ENCODE measurements around the gene TRIO.

The TRIO gene

DNA sequence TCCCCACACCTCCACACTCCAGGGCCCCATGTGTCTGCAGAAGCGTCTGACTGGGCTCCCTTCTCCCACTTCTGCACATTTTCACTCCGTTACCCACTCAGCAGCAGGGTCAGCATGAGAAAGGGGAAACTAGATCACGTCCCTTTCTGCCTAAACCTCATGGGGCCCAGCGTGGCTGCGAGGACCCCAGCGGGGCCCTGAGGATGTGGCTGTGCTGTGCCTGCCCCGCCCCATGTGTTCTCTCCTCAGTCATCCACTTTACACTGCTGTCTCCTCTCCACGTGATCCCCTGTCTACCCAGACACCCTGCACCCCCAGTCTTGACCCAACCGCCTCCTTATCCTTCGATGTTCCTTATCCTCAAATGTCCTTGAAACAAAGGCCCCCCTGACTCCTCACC, 378.6 kb downstream of the TRIO start:
- no peak overlapping the region for H3K27ac ChIP-seq (ENCODE audit: low read depth, low read length)
- H3K9ac ChIP-seq (ENCODE audit: low read depth in 1 of 2, low read length in 2 of 2): no peak overlapping the region
- no peaks in the 10 kb centered on the region for H3K36me3 ChIP-seq (ENCODE audit: control insufficient read depth in 1 of 2, insufficient read depth in 2 of 2, low read length in 2 of 2)

DNA sequence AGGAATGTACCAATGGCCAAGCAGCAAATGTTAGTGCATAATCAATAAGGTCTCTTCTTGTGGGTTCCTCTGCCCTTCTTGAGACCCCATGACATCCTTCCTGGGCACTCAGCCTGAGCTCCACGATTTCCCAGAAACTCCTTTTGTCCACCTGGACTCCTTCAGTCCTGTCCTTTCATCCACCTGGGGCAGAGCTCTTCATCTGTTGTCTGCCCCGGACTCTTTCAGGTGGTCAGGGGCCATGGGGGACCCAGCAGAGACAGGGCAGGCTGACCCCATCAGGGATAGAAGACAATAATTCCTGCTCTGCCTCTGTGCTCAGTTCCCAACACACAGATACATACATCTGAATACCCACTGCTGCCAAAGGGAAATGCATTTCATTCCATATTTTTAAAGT, 379.6 kb downstream of the TRIO start:
- H3K27ac ChIP-seq (ENCODE audit: low read depth, low read length): no peak overlapping the region
- no peaks in the 10 kb centered on the region for H3K4me1 ChIP-seq (ENCODE audit: control insufficient read depth in 1 of 2, insufficient read depth in 2 of 2, low read length in 2 of 2)
- no peak overlapping the region for H3K4me3 ChIP-seq (ENCODE audit: low read depth in 1 of 2, low read length in 2 of 2)
- H3K9ac ChIP-seq (ENCODE audit: low read depth in 1 of 2, low read length in 2 of 2): no peak overlapping the region
- no peaks in the 10 kb centered on the region for H3K9me3 ChIP-seq (ENCODE audit: control insufficient read depth in 1 of 2, low read length in 2 of 2)
- H3K36me3 ChIP-seq (ENCODE audit: control insufficient read depth in 1 of 2, insufficient read depth in 2 of 2, low read length in 2 of 2): no peaks in the 10 kb centered on the region
- no peaks in the 10 kb centered on the region for H3K27me3 ChIP-seq (ENCODE audit: control insufficient read depth in 1 of 2, insufficient read depth in 2 of 2, low read length in 2 of 2)

More for the DNA sequence above, 378.6 kb downstream of the TRIO start:
- Histone ChIP-seq H3K27me3 (ENCODE audit: control insufficient read depth in 1 of 2, insufficient read depth in 2 of 2, low read length in 2 of 2) (no peaks in the 10 kb centered on the region), H3K4me1 (ENCODE audit: control insufficient read depth in 1 of 2, insufficient read depth in 2 of 2, low read length in 2 of 2) (no peaks in the 10 kb centered on the region), H3K4me3 (ENCODE audit: low read depth in 1 of 2, low read length in 2 of 2) (no peak overlapping the region), H3K9me3 (ENCODE audit: control insufficient read depth in 1 of 2, low read length in 2 of 2) (no peaks in the 10 kb centered on the region)

- Histone ChIP-seq H3K4me3 (ENCODE audit: low read depth in 1 of 2, low read length in 2 of 2) (no peak overlapping the region), H3K4me1 (ENCODE audit: control insufficient read depth in 1 of 2, insufficient read depth in 2 of 2, low read length in 2 of 2) (no peaks in the 10 kb centered on the region), H3K36me3 (ENCODE audit: control insufficient read depth in 1 of 2, insufficient read depth in 2 of 2, low read length in 2 of 2) (no peaks in the 10 kb centered on the region)
These were observed 380.3 kb downstream of the TRIO start for GRCh38 chr5:14523243-14524034.

GRCh38 chr5:14525397-14525796, 382.3 kb downstream of the TRIO start:
- H3K9ac ChIP-seq (ENCODE audit: low read depth in 1 of 2, low read length in 2 of 2): no peak overlapping the region
- no peaks in the 10 kb centered on the region for H3K36me3 ChIP-seq (ENCODE audit: control insufficient read depth in 1 of 2, insufficient read depth in 2 of 2, low read length in 2 of 2)
- no peaks in the 10 kb centered on the region for H3K27me3 ChIP-seq (ENCODE audit: control insufficient read depth in 1 of 2, insufficient read depth in 2 of 2, low read length in 2 of 2)
- peaks cover 0 to 5% of the 10 kb centered on the region in 2 donors for H3K4me1 ChIP-seq (ENCODE audit: control insufficient read depth in 1 of 2, insufficient read depth in 2 of 2, low read length in 2 of 2)
- no peak overlapping the region for H3K27ac ChIP-seq (ENCODE audit: low read depth, low read length)
- no peaks in the 10 kb centered on the region for H3K9me3 ChIP-seq (ENCODE audit: control insufficient read depth in 1 of 2, low read length in 2 of 2)
- H3K4me3 ChIP-seq (ENCODE audit: low read depth in 1 of 2, low read length in 2 of 2): no peak overlapping the region

More at GRCh38 chr5:14523243-14524034, 380.3 kb downstream of the TRIO start:
- no peak overlapping the region for H3K9ac ChIP-seq (ENCODE audit: low read depth in 1 of 2, low read length in 2 of 2)
- H3K27ac ChIP-seq (ENCODE audit: low read depth, low read length): no peak overlapping the region
- no peaks in the 10 kb centered on the region for H3K9me3 ChIP-seq (ENCODE audit: control insufficient read depth in 1 of 2, low read length in 2 of 2)
- H3K27me3 ChIP-seq (ENCODE audit: control insufficient read depth in 1 of 2, insufficient read depth in 2 of 2, low read length in 2 of 2): no peaks in the 10 kb centered on the region

DNA sequence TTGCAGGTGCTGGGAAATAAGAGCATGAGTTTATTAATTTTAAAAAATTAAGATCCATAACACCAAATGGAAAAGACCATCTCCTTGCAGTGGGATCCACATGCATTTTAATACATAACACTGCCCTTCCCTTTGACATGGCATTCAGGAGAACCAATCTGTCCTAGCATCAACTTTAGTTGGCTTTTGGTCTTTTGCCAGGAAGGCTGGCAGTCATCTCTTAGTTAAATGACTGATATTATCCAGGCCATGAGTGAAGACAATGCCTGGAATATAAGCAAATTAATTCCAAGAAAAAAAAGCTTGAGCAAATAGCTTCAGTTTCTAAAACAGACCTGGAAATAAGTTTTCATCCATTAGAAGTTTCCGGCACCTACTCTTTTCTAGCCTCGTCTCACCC, 383.4 kb downstream of the TRIO start:
- no peak overlapping the region for H3K27ac ChIP-seq (ENCODE audit: low read depth, low read length)
- H3K27me3 ChIP-seq (ENCODE audit: control insufficient read depth in 1 of 2, insufficient read depth in 2 of 2, low read length in 2 of 2): no peaks in the 10 kb centered on the region
- no peaks in the 10 kb centered on the region for H3K9me3 ChIP-seq (ENCODE audit: control insufficient read depth in 1 of 2, low read length in 2 of 2)
- H3K4me1 ChIP-seq (ENCODE audit: control insufficient read depth in 1 of 2, insufficient read depth in 2 of 2, low read length in 2 of 2): peaks cover 0 to 5% of the 10 kb centered on the region in 2 donors
- H3K4me3 ChIP-seq (ENCODE audit: low read depth in 1 of 2, low read length in 2 of 2): no peak overlapping the region
- H3K36me3 ChIP-seq (ENCODE audit: control insufficient read depth in 1 of 2, insufficient read depth in 2 of 2, low read length in 2 of 2): no peaks in the 10 kb centered on the region
- H3K9ac ChIP-seq (ENCODE audit: low read depth in 1 of 2, low read length in 2 of 2): no peak overlapping the region

GRCh38 chr5:14528115-14528514, 385.0 kb downstream of the TRIO start:
- H3K9me3 ChIP-seq (ENCODE audit: control insufficient read depth in 1 of 2, low read length in 2 of 2): no peaks in the 10 kb centered on the region
- no peak overlapping the region for H3K27ac ChIP-seq (ENCODE audit: low read depth, low read length)
- no peaks in the 10 kb centered on the region for H3K27me3 ChIP-seq (ENCODE audit: control insufficient read depth in 1 of 2, insufficient read depth in 2 of 2, low read length in 2 of 2)
- no peaks in the 10 kb centered on the region for H3K36me3 ChIP-seq (ENCODE audit: control insufficient read depth in 1 of 2, insufficient read depth in 2 of 2, low read length in 2 of 2)
- H3K4me3 ChIP-seq (ENCODE audit: low read depth in 1 of 2, low read length in 2 of 2): no peak overlapping the region
- peaks cover 0 to 5% of the 10 kb centered on the region in 2 donors for H3K4me1 ChIP-seq (ENCODE audit: control insufficient read depth in 1 of 2, insufficient read depth in 2 of 2, low read length in 2 of 2)
- no peak overlapping the region for H3K9ac ChIP-seq (ENCODE audit: low read depth in 1 of 2, low read length in 2 of 2)

GRCh38 chr5:14528926-14529325, 385.8 kb downstream of the TRIO start:
- Histone ChIP-seq H3K27ac (ENCODE audit: low read depth, low read length) (no peak overlapping the region), H3K4me3 (ENCODE audit: low read depth in 1 of 2, low read length in 2 of 2) (no peak overlapping the region), H3K9me3 (ENCODE audit: control insufficient read depth in 1 of 2, low read length in 2 of 2) (no peaks in the 10 kb centered on the region), H3K9ac (ENCODE audit: low read depth in 1 of 2, low read length in 2 of 2) (no peak overlapping the region), H3K4me1 (ENCODE audit: control insufficient read depth in 1 of 2, insufficient read depth in 2 of 2, low read length in 2 of 2) (peaks cover 0 to 5% of the 10 kb centered on the region in 2 donors), H3K27me3 (ENCODE audit: control insufficient read depth in 1 of 2, insufficient read depth in 2 of 2, low read length in 2 of 2) (no peaks in the 10 kb centered on the region), H3K36me3 (ENCODE audit: control insufficient read depth in 1 of 2, insufficient read depth in 2 of 2, low read length in 2 of 2) (no peaks in the 10 kb centered on the region)

- no peaks in the 10 kb centered on the region for H3K27me3 ChIP-seq (ENCODE audit: control insufficient read depth in 1 of 2, insufficient read depth in 2 of 2, low read length in 2 of 2)
- no peak overlapping the region for H3K4me3 ChIP-seq (ENCODE audit: low read depth in 1 of 2, low read length in 2 of 2)
- no peaks in the 10 kb centered on the region for H3K9me3 ChIP-seq (ENCODE audit: control insufficient read depth in 1 of 2, low read length in 2 of 2)
- no peak overlapping the region for H3K9ac ChIP-seq (ENCODE audit: low read depth in 1 of 2, low read length in 2 of 2)
- no peaks in the 10 kb centered on the region for H3K36me3 ChIP-seq (ENCODE audit: control insufficient read depth in 1 of 2, insufficient read depth in 2 of 2, low read length in 2 of 2)
- no peak overlapping the region for H3K27ac ChIP-seq (ENCODE audit: low read depth, low read length)
- peaks cover 0 to 5% of the 10 kb centered on the region in 2 donors for H3K4me1 ChIP-seq (ENCODE audit: control insufficient read depth in 1 of 2, insufficient read depth in 2 of 2, low read length in 2 of 2)
These were observed 388.5 kb downstream of the TRIO start for GRCh38 chr5:14531668-14532067.

- Histone ChIP-seq H3K9ac (ENCODE audit: low read depth in 1 of 2, low read length in 2 of 2) (no peak overlapping the region), H3K27me3 (ENCODE audit: control insufficient read depth in 1 of 2, insufficient read depth in 2 of 2, low read length in 2 of 2) (no peaks in the 10 kb centered on the region), H3K36me3 (ENCODE audit: control insufficient read depth in 1 of 2, insufficient read depth in 2 of 2, low read length in 2 of 2) (no peaks in the 10 kb centered on the region), H3K4me3 (ENCODE audit: low read depth in 1 of 2, low read length in 2 of 2) (no peak overlapping the region), H3K27ac (ENCODE audit: low read depth, low read length) (no peak overlapping the region), H3K4me1 (ENCODE audit: control insufficient read depth in 1 of 2, insufficient read depth in 2 of 2, low read length in 2 of 2) (peaks cover 0 to 5% of the 10 kb centered on the region in 2 donors), H3K9me3 (ENCODE audit: control insufficient read depth in 1 of 2, low read length in 2 of 2) (no peaks in the 10 kb centered on the region)
These were observed 389.0 kb downstream of the TRIO start for GRCh38 chr5:14532180-14532579.

- no peaks in the 10 kb centered on the region for H3K4me1 ChIP-seq (ENCODE audit: control insufficient read depth in 1 of 2, insufficient read depth in 2 of 2, low read length in 2 of 2)
- H3K9ac ChIP-seq (ENCODE audit: low read depth in 1 of 2, low read length in 2 of 2): no peak overlapping the region
- no peaks in the 10 kb centered on the region for H3K36me3 ChIP-seq (ENCODE audit: control insufficient read depth in 1 of 2, insufficient read depth in 2 of 2, low read length in 2 of 2)
- H3K27me3 ChIP-seq (ENCODE audit: control insufficient read depth in 1 of 2, insufficient read depth in 2 of 2, low read length in 2 of 2): no peaks in the 10 kb centered on the region
- no peaks in the 10 kb centered on the region for H3K9me3 ChIP-seq (ENCODE audit: control insufficient read depth in 1 of 2, low read length in 2 of 2)
- no peak overlapping the region for H3K4me3 ChIP-seq (ENCODE audit: low read depth in 1 of 2, low read length in 2 of 2)
- no peak overlapping the region for H3K27ac ChIP-seq (ENCODE audit: low read depth, low read length)
These were observed 391.6 kb downstream of the TRIO start for GRCh38 chr5:14534773-14535172.

All from duodenal mucosa (tissue), 2 donors.